Renal pelvis (tissue), 12 donors: Measurements from ENCODE around the gene C11orf24. TPM values are rescaled to one million over a fixed set of nuclear protein-coding genes. Genes with fewer than 3 reads are reported as not detected.

Experiments used
- DNase-seq: peaks from one replicate; pipeline ENCODE4 v3.0.0-alpha.2; 2013
- long read RNA-seq, 16 experiments: transcript quantifications; one replicate each; lab custom pipeline, GENCODE V29; 2026
- polyA plus RNA-seq, 3 donors: library from polyadenylated mRNA; unstranded; fragments of 120-200 nt; gene quantifications; one replicate each; pipeline ENCODE4 v1.2.1, GENCODE V29; 2013; ENCODE audit not compliant: insufficient read length in 3 of 3

The C11orf24 gene
- polyA plus RNA-seq, result 10 to 100 TPM; 24.9 to 30.2 (median 26.7) TPM
- long read RNA-seq, donor 1, transcript C11orf24-201 (4 exons, 2,063 nt), result major isoform, 7 of 7 reads
- long read RNA-seq, donor 1, partial matches to known transcripts, result 0 of 7 reads
- long read RNA-seq, donor 1, other reads (novel, unspliced or antisense), result 0 of 7 reads
- long read RNA-seq, donor 2, transcript C11orf24-201 (4 exons, 2,063 nt), result major isoform, 10 of 11 reads
- long read RNA-seq, donor 2, partial matches to known transcripts, result 0 of 11 reads
- long read RNA-seq, donor 2, other reads (novel, unspliced or antisense), result 0 of 11 reads
- long read RNA-seq, donor 3, transcript C11orf24-201 (4 exons, 2,063 nt), result major isoform, 13 of 18 reads
- long read RNA-seq, donor 3, partial matches to known transcripts, result 5 of 18 reads
- long read RNA-seq, donor 3, other reads (novel, unspliced or antisense), result 0 of 18 reads
- long read RNA-seq, donor 4, transcript C11orf24-201 (4 exons, 2,063 nt), result major isoform, 7 of 7 reads
- long read RNA-seq, donor 4, partial matches to known transcripts, result 0 of 7 reads
- long read RNA-seq, donor 4, other reads (novel, unspliced or antisense), result 0 of 7 reads
- long read RNA-seq, donor 5, partial matches to known transcripts, result 0 of 4 reads
- long read RNA-seq, donor 5, other reads (novel, unspliced or antisense), result 0 of 4 reads
- long read RNA-seq, donor 6, transcript C11orf24-201 (4 exons, 2,063 nt), result major isoform, 10 of 10 reads
- long read RNA-seq, donor 6, partial matches to known transcripts, result 0 of 10 reads
- long read RNA-seq, donor 6, other reads (novel, unspliced or antisense), result 0 of 10 reads
- long read RNA-seq, donor 7, transcript C11orf24-201 (4 exons, 2,063 nt), result major isoform, 10 of 17 reads
- long read RNA-seq, donor 7, partial matches to known transcripts, result 7 of 17 reads
- long read RNA-seq, donor 7, other reads (novel, unspliced or antisense), result 0 of 17 reads
- long read RNA-seq, donor 8, transcript C11orf24-201 (4 exons, 2,063 nt), result major isoform, 16 of 16 reads
- long read RNA-seq, donor 8, partial matches to known transcripts, result 0 of 16 reads
- long read RNA-seq, donor 8, other reads (novel, unspliced or antisense), result 0 of 16 reads
- long read RNA-seq, donor 9, transcript C11orf24-201 (4 exons, 2,063 nt), result major isoform, 14 of 15 reads
- long read RNA-seq, donor 9, partial matches to known transcripts, result 0 of 15 reads
- long read RNA-seq, donor 9, other reads (novel, unspliced or antisense), result 0 of 15 reads
- long read RNA-seq, donor 10, transcript C11orf24-201 (4 exons, 2,063 nt), result major isoform, 10 of 11 reads
- long read RNA-seq, donor 10, partial matches to known transcripts, result 0 of 11 reads
- long read RNA-seq, donor 10, other reads (novel, unspliced or antisense), result 0 of 11 reads
- long read RNA-seq, donor 11, transcript C11orf24-201 (4 exons, 2,063 nt), result major isoform, 5 of 5 reads
- long read RNA-seq, donor 11, partial matches to known transcripts, result 0 of 5 reads
- long read RNA-seq, donor 11, other reads (novel, unspliced or antisense), result 0 of 5 reads
- long read RNA-seq, donor 12, transcript C11orf24-201 (4 exons, 2,063 nt), result major isoform, 8 of 8 reads
- long read RNA-seq, donor 12, partial matches to known transcripts, result 0 of 8 reads
- long read RNA-seq, donor 12, other reads (novel, unspliced or antisense), result 0 of 8 reads
- long read RNA-seq, donor 13, transcript C11orf24-201 (4 exons, 2,063 nt), result major isoform, 5 of 5 reads
- long read RNA-seq, donor 13, partial matches to known transcripts, result 0 of 5 reads
- long read RNA-seq, donor 13, other reads (novel, unspliced or antisense), result 0 of 5 reads
- long read RNA-seq, donor 14, result 0 reads
- long read RNA-seq, donor 15, transcript C11orf24-201 (4 exons, 2,063 nt), result major isoform, 17 of 17 reads
- long read RNA-seq, donor 15, partial matches to known transcripts, result 0 of 17 reads
- long read RNA-seq, donor 15, other reads (novel, unspliced or antisense), result 0 of 17 reads
- long read RNA-seq, donor 16, transcript C11orf24-201 (4 exons, 2,063 nt), result major isoform, 12 of 13 reads
- long read RNA-seq, donor 16, partial matches to known transcripts, result 0 of 13 reads
- long read RNA-seq, donor 16, other reads (novel, unspliced or antisense), result 0 of 13 reads

GRCh38 chr11:68271781-68272608, at the start of gene C11orf24:
Gene C11orf24, minus strand, starts transcription at chr11:68271973. Its CDS starts 8,206 bp downstream, at chr11:68263767.
- DNase-seq, result peak; percentile 95

DNA sequence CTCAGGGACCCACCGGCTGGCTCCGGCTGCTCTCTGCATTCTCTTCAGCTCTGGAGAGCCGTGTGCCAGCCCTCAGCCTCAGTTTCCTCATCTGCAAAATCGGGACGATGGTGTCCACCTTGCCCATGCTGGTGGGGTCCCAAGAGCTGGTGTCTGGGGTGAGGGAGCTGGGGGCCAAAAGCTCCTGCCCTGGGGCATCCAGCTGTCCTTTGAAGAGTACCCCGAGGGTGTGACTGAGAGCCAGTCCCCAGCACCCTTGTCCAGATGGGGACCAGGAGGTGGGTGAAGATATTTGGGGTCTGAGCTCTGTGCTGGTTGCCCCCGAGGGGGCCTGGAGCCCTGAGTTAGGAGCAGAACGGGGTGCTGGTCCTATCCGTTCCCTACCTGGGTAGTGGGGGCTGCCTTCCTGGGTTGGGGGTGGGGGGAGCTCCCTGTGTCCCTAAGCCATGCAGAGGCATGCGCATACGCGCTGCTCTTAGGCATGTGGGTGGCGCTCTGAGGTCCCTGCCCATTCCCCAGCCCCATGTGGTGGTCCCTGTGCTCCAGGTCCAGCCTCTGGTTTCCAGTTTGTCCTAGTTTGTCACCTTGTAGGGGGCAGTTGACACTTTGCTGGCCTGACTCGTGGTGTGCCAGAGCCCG, 45.5 kb upstream of the C11orf24 start:
- DNase-seq, result no peak

DNA sequence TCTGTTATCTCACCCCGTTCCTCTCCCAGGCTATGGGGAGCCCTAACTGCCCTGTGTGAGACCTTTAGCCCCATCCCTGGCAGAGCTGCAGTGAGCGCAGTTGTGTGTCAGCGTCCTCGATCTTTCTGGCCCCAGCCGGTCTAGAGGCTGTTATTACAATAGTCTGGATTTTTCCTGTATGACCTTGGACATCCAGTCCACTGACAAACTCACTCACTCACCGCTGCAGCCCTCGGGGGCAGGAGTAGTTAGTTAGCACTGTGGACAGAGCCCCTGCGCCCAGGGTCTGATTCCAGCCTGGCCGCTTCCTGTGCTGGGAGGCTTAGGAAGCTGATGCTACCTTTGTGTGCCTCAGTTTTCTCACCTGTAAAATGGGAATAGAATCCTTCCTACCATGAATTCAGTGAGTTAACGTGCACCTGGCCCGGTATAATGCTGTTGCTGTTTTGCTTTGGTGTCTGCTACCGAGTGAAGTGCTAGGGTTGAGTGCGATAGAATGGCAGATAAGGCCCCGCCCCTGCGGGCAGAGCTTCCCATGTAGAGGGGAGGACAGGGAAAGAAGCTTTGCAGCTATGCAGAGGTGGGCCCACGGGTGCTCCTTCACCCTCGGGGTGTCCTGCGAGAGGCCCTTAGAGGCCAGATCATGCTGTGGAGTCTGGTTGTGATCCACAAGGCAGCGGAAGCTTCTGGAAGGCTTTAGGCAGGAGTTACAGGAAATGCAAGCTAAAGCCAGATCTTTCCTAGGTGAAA, 43.6 kb upstream of the C11orf24 start:
- no peak for DNase-seq

DNA sequence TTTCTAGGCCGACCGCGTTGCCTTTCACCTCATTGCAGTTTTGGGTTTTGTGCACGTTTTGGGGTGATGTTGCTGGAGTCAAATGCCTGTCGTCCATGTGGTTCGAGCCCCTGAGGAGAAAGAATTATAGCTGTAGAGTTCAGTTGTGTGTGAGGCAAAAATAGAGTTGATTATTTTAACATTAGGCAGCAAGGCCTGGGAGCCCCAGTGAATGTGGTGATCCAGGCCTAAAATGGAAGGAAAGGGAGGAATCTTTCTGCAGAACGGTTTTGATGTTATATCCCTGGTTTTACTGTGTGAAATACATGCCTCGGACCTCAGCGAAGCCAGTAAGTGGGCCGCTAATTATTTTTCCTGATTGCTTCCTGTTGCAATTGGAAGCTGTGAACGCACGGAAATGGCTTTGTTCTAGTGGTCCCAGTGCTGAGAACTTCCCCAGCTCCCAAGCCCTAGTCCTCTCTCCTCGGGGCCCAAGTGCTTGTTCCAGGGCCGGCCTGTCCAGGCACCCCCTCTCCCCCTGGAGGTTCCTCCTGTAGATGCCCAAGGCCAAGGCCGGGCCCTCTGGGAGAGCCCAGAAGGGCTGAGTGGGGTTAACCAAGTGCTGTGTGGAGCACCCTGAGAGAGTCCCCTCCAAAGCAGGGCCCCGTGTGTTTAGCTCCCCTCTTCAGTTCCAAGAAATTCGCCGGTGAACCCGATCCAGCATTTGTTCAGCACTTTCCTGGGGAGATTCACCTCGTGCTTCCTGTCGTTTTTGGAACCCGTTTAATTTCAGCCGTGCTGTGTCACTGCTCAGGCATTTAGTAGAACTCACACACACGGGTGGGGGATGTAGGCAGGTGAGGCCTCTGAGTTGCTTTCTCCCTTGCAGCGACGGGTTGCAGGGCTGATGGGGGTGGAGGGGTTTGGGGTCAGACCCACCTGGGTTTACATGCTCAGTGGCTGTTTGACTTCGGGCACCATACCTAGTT, 42.7 kb upstream of the C11orf24 start:
- DNase-seq, result no peak

- no peak for DNase-seq
Observed at GRCh38 chr11:68313574-68314202, 41.9 kb upstream of the C11orf24 start.

GRCh38 chr11:68312780-68313573, 41.2 kb upstream of the C11orf24 start:
- DNase-seq, result no peak

DNA sequence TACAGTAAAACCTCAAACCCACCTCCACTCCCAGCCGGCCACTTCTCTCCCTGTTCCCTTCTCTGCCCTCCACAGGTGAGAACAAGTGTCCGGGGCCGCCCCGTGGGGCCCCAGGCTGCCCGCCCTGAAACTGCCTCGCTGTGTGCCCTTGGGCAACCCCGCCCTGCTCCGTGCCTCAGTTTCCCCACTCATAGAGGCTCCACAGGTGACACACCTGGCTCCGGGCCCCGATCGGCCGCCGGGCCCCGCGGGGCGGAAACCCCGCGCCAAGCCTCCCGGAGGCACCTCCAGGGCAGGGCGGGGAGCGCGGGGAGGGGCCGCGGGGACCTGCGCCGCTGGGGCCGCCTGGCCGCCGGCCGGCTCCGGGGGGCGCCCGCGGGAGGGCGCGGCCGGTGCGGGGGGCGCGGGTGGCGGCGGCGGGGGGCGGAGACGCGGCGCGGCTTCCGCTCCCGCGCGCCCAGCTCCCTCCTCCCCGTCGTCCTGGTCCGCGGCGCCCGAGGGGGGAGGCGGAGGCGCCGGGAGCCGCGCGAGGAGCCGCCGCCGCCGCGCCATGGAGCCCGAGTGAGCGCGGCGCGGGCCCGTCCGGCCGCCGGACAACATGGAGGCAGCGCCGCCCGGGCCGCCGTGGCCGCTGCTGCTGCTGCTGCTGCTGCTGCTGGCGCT, 40.5 kb upstream of the C11orf24 start, which contains the start of gene LRP5:
Gene LRP5 (plus strand): TSS at position 475 of the 663 bp plus-strand sequence. CDS start 124 bp downstream, at position 599.
- no peak for DNase-seq

DNA sequence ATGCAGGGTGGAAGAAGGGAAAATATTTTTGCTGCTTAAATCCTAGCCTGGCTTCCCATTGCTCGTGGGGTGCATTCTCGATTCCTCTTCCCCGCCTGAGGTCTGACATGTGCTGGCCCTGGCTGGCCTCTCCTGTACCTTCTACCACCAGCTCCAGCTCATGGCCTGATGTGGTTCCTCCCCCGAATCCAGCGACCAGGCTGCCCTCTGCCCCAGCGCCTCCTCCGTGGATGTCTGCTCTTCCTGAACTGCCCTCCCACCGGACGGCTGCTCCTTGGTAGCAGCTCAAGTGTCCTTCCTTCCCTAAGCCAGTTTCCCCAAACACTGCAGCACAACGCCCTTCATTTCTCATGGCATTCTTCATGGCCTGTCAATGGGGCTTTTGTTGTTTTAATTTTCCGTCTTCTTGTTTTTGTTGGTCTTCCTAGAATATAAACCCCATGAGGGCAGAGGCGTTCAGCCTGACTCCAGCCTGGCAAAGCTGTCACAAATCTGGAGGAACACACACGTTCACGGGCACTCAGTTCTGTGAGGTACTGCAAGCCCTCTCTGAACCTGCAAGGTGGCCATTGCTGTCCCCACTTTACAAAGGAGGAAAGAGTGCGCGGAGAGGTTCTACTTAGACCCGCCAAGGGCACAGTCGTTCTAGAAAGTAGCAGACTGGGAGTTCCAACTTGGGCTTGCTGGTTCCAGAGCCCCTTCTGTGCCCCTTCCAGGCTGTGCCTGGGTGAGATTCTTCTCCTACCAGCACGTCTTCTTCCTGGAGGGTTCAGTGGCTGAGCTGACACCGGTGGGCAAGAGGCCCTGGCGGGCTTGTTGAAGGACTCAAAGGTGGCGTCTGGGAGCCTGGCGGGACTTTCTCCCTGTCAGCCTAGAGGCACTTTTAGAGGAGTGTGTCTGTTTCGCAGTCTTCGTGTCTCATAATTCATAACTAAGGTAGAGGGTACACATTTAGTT, 39.7 kb upstream of the C11orf24 start:
- no peak for DNase-seq

- no peak for DNase-seq
Observed at GRCh38 chr11:68309621-68310185, 37.9 kb upstream of the C11orf24 start.

GRCh38 chr11:68308068-68308467, 36.3 kb upstream of the C11orf24 start:
- no peak for DNase-seq

GRCh38 chr11:68306636-68307035, 34.9 kb upstream of the C11orf24 start:
- DNase-seq, result no peak

- no peak for DNase-seq
Observed at GRCh38 chr11:68303982-68304780, 32.4 kb upstream of the C11orf24 start.
